K562 (cell line): ENCODE measurements around the gene TSHZ1.

ENCODE experiments used
- FOSL1 ChIP-seq: fragments of 200-800 bp; sonication (Bioruptor generic); conservative IDR thresholded peaks from 2 replicates; pipeline ENCODE4 v1.6.1; 2016; ENCODE audit warnings: missing genetic modification characterization, missing compliant biosample characterization
- HIVEP1 ChIP-seq: fragments of 250-450 bp; sonication (Bioruptor Pico); IDR thresholded peaks from 2 replicates; pipeline ENCODE4 v1.4.0; 2020; ENCODE audit warnings: mild to moderate bottlenecking
- NFIC ChIP-seq: fragments of 450-650 bp; IDR thresholded peaks from 2 replicates; pipeline ENCODE4 v1.6.1; 2017; ENCODE audit warnings: mild to moderate bottlenecking, inconsistent platforms
- POLR2A ChIP-seq: fragments of 450-650 bp; conservative IDR thresholded peaks from 2 replicates; pipeline ENCODE4 v1.6.1; 2016
- STAT5A ChIP-seq: IDR thresholded peaks from 2 replicates; pipeline ENCODE4 v1.6.1; 2012; ENCODE audit warnings: low read length, inconsistent platforms, borderline replicate concordance
- TCF7 ChIP-seq: sonication (generic); IDR thresholded peaks from 2 replicates; pipeline ENCODE4 v1.6.1; 2016; ENCODE audit warnings: antibody characterized with exemption, borderline replicate concordance
- XRCC4 ChIP-seq: IDR thresholded peaks from one replicate; pipeline ENCODE4 v1.6.1; 2011; ENCODE audit not compliant: insufficient read depth, insufficient read length; ENCODE audit errors: extremely low read depth
- ZFP1 ChIP-seq: fragments of 450-650 bp; formaldehyde crosslinking; IDR thresholded peaks from 2 replicates; pipeline ENCODE4 v1.4.0; 2020; ENCODE audit warnings: mild to moderate bottlenecking, mixed read lengths
- ZFP36 ChIP-seq: fragments of 150-350 bp; IDR thresholded peaks from 2 replicates; pipeline ENCODE4 v1.6.1; 2018; ENCODE audit warnings: low read length, low read depth; ENCODE audit not compliant: partially characterized antibody

- TF ChIP-seq POLR2A, result no peak
- TF ChIP-seq HIVEP1 (CRISPR knock-in tag), result no peak
- no peak for TF ChIP-seq XRCC4
- no peak for TF ChIP-seq ZFP1 (CRISPR knock-in tag)
- no peak for TF ChIP-seq TCF7
- TF ChIP-seq NFIC, result no peak
- no peak for TF ChIP-seq ZFP36
- TF ChIP-seq FOSL1 (tag), result no peak
- no peak for TF ChIP-seq STAT5A
Observed at GRCh38 chr18:75176849-75177248, 33.7 kb upstream of the TSHZ1 start.
